ENCODE results near the gene CERS1.

GRCh38 chr19:18912933-18913332, 17.0 kb upstream of the CERS1 start:
- TF ChIP-seq TAF1 (IDR thresholded peaks at IDR 0.05; ENCODE audit: low read depth, low read length) (no peak), POU2F2 (IDR thresholded peaks at IDR 0.05; ENCODE audit: low read depth, low read length) (no peak)
